Dedifferentiated amniotic fluid mesenchymal stem cell (primary cell): ENCODE results near the gene GCLM.
"Not testable (repeated sequence)": the region's sequence is repeated elsewhere in the genome, so short reads cannot be mapped to it uniquely, and the experiment has no call there.

ENCODE experiments used
- DNase-seq: peaks from one replicate; pipeline ENCODE4 v3.0.0-alpha.2; 2016; ENCODE audit errors: extremely low spot score

The GCLM gene

GRCh38 chr1:93899543-93900207, 9.6 kb downstream of the GCLM start:
- no peak for DNase-seq

- DNase-seq: no peak
Measured at GRCh38 chr1:93888900-93889299, 20.3 kb downstream of the GCLM start.

GRCh38 chr1:93882269-93882668, 27.0 kb downstream of the GCLM start:
- no peak for DNase-seq

GRCh38 chr1:93880731-93881130, 28.5 kb downstream of the GCLM start:
- DNase-seq: no peak

GRCh38 chr1:93878889-93879586, 30.2 kb downstream of the GCLM start, which contains the start of gene DNTTIP2:
DNTTIP2 (minus strand) TSS chr1:93879206; CDS start chr1:93879148, 58 bp downstream.
- peak; percentile 91 for DNase-seq

GRCh38 chr1:93878501-93878888, 30.7 kb downstream of the GCLM start:
- no peak for DNase-seq

GRCh38 chr1:93877529-93877928, 31.7 kb downstream of the GCLM start:
- no peak for DNase-seq

- DNase-seq: no peak
Measured at GRCh38 chr1:93876244-93876643, 33.0 kb downstream of the GCLM start.

- no peak for DNase-seq
Measured at GRCh38 chr1:93874025-93874651, 35.1 kb downstream of the GCLM start.

- DNase-seq: no peak
Measured at GRCh38 chr1:93871366-93871765, 37.9 kb downstream of the GCLM start.

- no peak for DNase-seq
Measured at GRCh38 chr1:93869653-93870052, 39.6 kb downstream of the GCLM start.

- DNase-seq: not testable (repeated sequence)
Measured at GRCh38 chr1:93868492-93868891, 40.7 kb downstream of the GCLM start.

- no peak for DNase-seq
Measured at GRCh38 chr1:93865253-93865652, 44.0 kb downstream of the GCLM start.

GRCh38 chr1:93864175-93864574, 45.1 kb downstream of the GCLM start:
- no peak for DNase-seq

- not testable (repeated sequence) for DNase-seq
Measured at GRCh38 chr1:93857653-93858052, 51.6 kb downstream of the GCLM start.

GRCh38 chr1:93855983-93856382, 53.2 kb downstream of the GCLM start:
- not testable (repeated sequence) for DNase-seq

- no peak for DNase-seq
Measured at GRCh38 chr1:93853940-93854339, 55.3 kb downstream of the GCLM start.

- DNase-seq: no peak
Measured at GRCh38 chr1:93851878-93852277, 57.4 kb downstream of the GCLM start.

GRCh38 chr1:93851327-93851712, 57.9 kb downstream of the GCLM start:
- no peak for DNase-seq

GRCh38 chr1:93850687-93851326, 58.4 kb downstream of the GCLM start:
- not testable (repeated sequence) for DNase-seq

- no peak for DNase-seq
Measured at GRCh38 chr1:93848350-93848883, 60.8 kb downstream of the GCLM start.

- peak; percentile 54 for DNase-seq
Measured at GRCh38 chr1:93847811-93848288, 61.4 kb downstream of the GCLM start.
